Stimulated activated CD8-positive, alpha-beta memory T cell treated with anti-CD3 and anti-CD28 coated beads, Interleukin-4, amount 100 ng/mL, for 24 hours (primary cell): ENCODE measurements around the gene CHORDC1.
"Not testable (repeated sequence)": the region's sequence is repeated elsewhere in the genome, so short reads cannot be mapped to it uniquely, and the experiment has no call there.

Experiments used
- DNase-seq: peaks from one replicate; pipeline ENCODE4 v3.0.0-alpha.2; 2020; ENCODE audit warnings: low read depth

CHORDC1 gene

GRCh38 chr11:90216611-90217010, 6.2 kb downstream of the CHORDC1 start:
- DNase-seq = no peak

GRCh38 chr11:90213322-90213721, 9.5 kb downstream of the CHORDC1 start:
- DNase-seq = no peak

- no peak for DNase-seq
Measured at GRCh38 chr11:90208857-90209256, 14.0 kb downstream of the CHORDC1 start.

GRCh38 chr11:90207992-90208391, 14.9 kb downstream of the CHORDC1 start:
- not testable (repeated sequence) for DNase-seq

- no peak for DNase-seq
Measured at GRCh38 chr11:90204832-90205646, 17.8 kb downstream of the CHORDC1 start.

- no peak for DNase-seq
Measured at GRCh38 chr11:90204407-90204806, 18.4 kb downstream of the CHORDC1 start.

GRCh38 chr11:90202342-90202741, 20.5 kb downstream of the CHORDC1 start:
- no peak for DNase-seq

GRCh38 chr11:90197377-90197776, 25.5 kb downstream of the CHORDC1 start:
- no peak for DNase-seq

GRCh38 chr11:90192869-90193582, 29.8 kb downstream of the CHORDC1 start:
- no peak for DNase-seq

- DNase-seq = no peak
Measured at GRCh38 chr11:90189011-90189410, 33.8 kb downstream of the CHORDC1 start.

GRCh38 chr11:90187839-90188238, 35.0 kb downstream of the CHORDC1 start:
- DNase-seq = no peak

GRCh38 chr11:90179923-90180322, 42.9 kb downstream of the CHORDC1 start:
- DNase-seq = no peak

- DNase-seq = no peak
Measured at GRCh38 chr11:90178751-90179150, 44.1 kb downstream of the CHORDC1 start.

- DNase-seq = no peak
Measured at GRCh38 chr11:90176069-90176468, 46.8 kb downstream of the CHORDC1 start.

GRCh38 chr11:90171359-90171758, 51.5 kb downstream of the CHORDC1 start:
- no peak for DNase-seq

GRCh38 chr11:90168571-90168970, 54.3 kb downstream of the CHORDC1 start:
- DNase-seq = no peak

GRCh38 chr11:90167704-90168103, 55.1 kb downstream of the CHORDC1 start:
- DNase-seq = not testable (repeated sequence)

GRCh38 chr11:90166982-90167573, 55.8 kb downstream of the CHORDC1 start:
- DNase-seq = not testable (repeated sequence)
